ENCODE measurements around the gene NOL9. TPM values are rescaled to one million over a fixed set of nuclear protein-coding genes. Genes with fewer than 3 reads are reported as not detected.

NOL9 gene
- total and polyA plus RNA-seq, 3 experiments from 2014 or later, result 18.2 to 57.8 (median 55.8) TPM

GRCh38 chr1:6515771-6516170, 38.5 kb downstream of the NOL9 start:
- H3K4me1 ChIP-seq (ENCODE audit: insufficient read depth, low read length), result no peaks in the 10 kb centered on the region
- H3K36me3 Mint-ChIP-seq, result no peaks in the 10 kb centered on the region
- H3K27ac ChIP-seq (ENCODE audit: low read depth, low read length), result no peak overlapping the region
- peak in 1 of 5 donors; percentile 9 for DNase-seq
- POLR2A ChIA-PET, result no interaction called here
- no peaks in the 10 kb centered on the region for H3K27me3 Mint-ChIP-seq
- no peak overlapping the region for H3K4me3 Mint-ChIP-seq
- peak overlapping the region in 1 of 8 donors; percentile 11 for H3K27ac Mint-ChIP-seq
- no peaks in the 10 kb centered on the region for H3K27me3 ChIP-seq (ENCODE audit: insufficient read depth, low read length, poor library complexity, severe bottlenecking)
- CTCF ChIA-PET, result no interaction called here
- H3K4me1 Mint-ChIP-seq, result no peaks in the 10 kb centered on the region
- no peaks in the 10 kb centered on the region for H3K9me3 Mint-ChIP-seq
- H3K36me3 ChIP-seq (ENCODE audit: insufficient read depth, low read length), result no peaks in the 10 kb centered on the region
- no peak overlapping the region for H3K4me3 ChIP-seq (ENCODE audit: low read length)
- no peaks in the 10 kb centered on the region for H3K9me3 ChIP-seq (ENCODE audit: low read length)

- ChIA-PET POLR2A (no interaction called here), CTCF (no interaction called here)
- Mint-ChIP-seq H3K4me3 (no peak overlapping the region), H3K27me3 (no peaks in the 10 kb centered on the region), H3K27ac (peak overlapping the region in 1 of 8 donors; percentile 65), H3K9me3 (no peaks in the 10 kb centered on the region), H3K36me3 (no peaks in the 10 kb centered on the region), H3K4me1 (no peaks in the 10 kb centered on the region)
- Histone ChIP-seq H3K4me3 (ENCODE audit: low read length) (no peak overlapping the region), H3K27ac (ENCODE audit: low read depth, low read length) (no peak overlapping the region), H3K36me3 (ENCODE audit: insufficient read depth, low read length) (no peaks in the 10 kb centered on the region), H3K27me3 (ENCODE audit: insufficient read depth, low read length, poor library complexity, severe bottlenecking) (peaks cover 3% of the 10 kb centered on the region), H3K4me1 (ENCODE audit: insufficient read depth, low read length) (no peaks in the 10 kb centered on the region), H3K9me3 (ENCODE audit: low read length) (no peaks in the 10 kb centered on the region)
- DNase-seq, result no peak
Observed at GRCh38 chr1:6513320-6513801, 41.0 kb downstream of the NOL9 start.

- no peaks in the 10 kb centered on the region for H3K36me3 Mint-ChIP-seq
- peak overlapping the region in 2 of 8 donors; percentile 33 to 65 for H3K27ac Mint-ChIP-seq
- no peaks in the 10 kb centered on the region for H3K9me3 ChIP-seq (ENCODE audit: low read length)
- no peaks in the 10 kb centered on the region for H3K36me3 ChIP-seq (ENCODE audit: insufficient read depth, low read length)
- no peak overlapping the region for H3K27ac ChIP-seq (ENCODE audit: low read depth, low read length)
- H3K27me3 ChIP-seq (ENCODE audit: insufficient read depth, low read length, poor library complexity, severe bottlenecking), result peaks cover 5% of the 10 kb centered on the region
- no peak overlapping the region for H3K4me3 ChIP-seq (ENCODE audit: low read length)
- DNase-seq, result no peak
- ChIA-PET POLR2A (no interaction called here), CTCF (no interaction called here)
- H3K4me3 Mint-ChIP-seq, result no peak overlapping the region
- no peaks in the 10 kb centered on the region for H3K4me1 ChIP-seq (ENCODE audit: insufficient read depth, low read length)
- H3K9me3 Mint-ChIP-seq, result no peaks in the 10 kb centered on the region
- H3K4me1 Mint-ChIP-seq, result no peaks in the 10 kb centered on the region
- H3K27me3 Mint-ChIP-seq, result no peaks in the 10 kb centered on the region
Observed at GRCh38 chr1:6512908-6513280, 41.4 kb downstream of the NOL9 start.

- Histone ChIP-seq H3K9me3 (ENCODE audit: low read length) (no peaks in the 10 kb centered on the region), H3K36me3 (ENCODE audit: insufficient read depth, low read length) (no peaks in the 10 kb centered on the region), H3K27me3 (ENCODE audit: insufficient read depth, low read length, poor library complexity, severe bottlenecking) (peaks cover 5% of the 10 kb centered on the region), H3K4me1 (ENCODE audit: insufficient read depth, low read length) (no peaks in the 10 kb centered on the region), H3K4me3 (ENCODE audit: low read length) (no peak overlapping the region), H3K27ac (ENCODE audit: low read depth, low read length) (no peak overlapping the region)
- Mint-ChIP-seq H3K9me3 (no peaks in the 10 kb centered on the region), H3K4me3 (no peak overlapping the region), H3K4me1 (no peaks in the 10 kb centered on the region), H3K27ac (peak overlapping the region in 1 of 8 donors; percentile 33), H3K36me3 (no peaks in the 10 kb centered on the region), H3K27me3 (no peaks in the 10 kb centered on the region)
- ChIA-PET POLR2A (no interaction called here), CTCF (no interaction called here)
- DNase-seq, result no peak
Observed at GRCh38 chr1:6512245-6512907, 41.9 kb downstream of the NOL9 start.

GRCh38 chr1:6511561-6512244, 42.6 kb downstream of the NOL9 start:
- Mint-ChIP-seq H3K4me3 (no peak overlapping the region), H3K4me1 (no peaks in the 10 kb centered on the region), H3K27ac (no peak overlapping the region), H3K9me3 (no peaks in the 10 kb centered on the region), H3K27me3 (peaks cover 1 to 5% of the 10 kb centered on the region in 2 donors), H3K36me3 (no peaks in the 10 kb centered on the region)
- no peaks in the 10 kb centered on the region for H3K4me1 ChIP-seq (ENCODE audit: insufficient read depth, low read length)
- ChIA-PET CTCF (no interaction called here), POLR2A (no interaction called here)
- H3K36me3 ChIP-seq (ENCODE audit: insufficient read depth, low read length), result no peaks in the 10 kb centered on the region
- peaks cover 5% of the 10 kb centered on the region for H3K27me3 ChIP-seq (ENCODE audit: insufficient read depth, low read length, poor library complexity, severe bottlenecking)
- H3K9me3 ChIP-seq (ENCODE audit: low read length), result no peaks in the 10 kb centered on the region
- no peak overlapping the region for H3K27ac ChIP-seq (ENCODE audit: low read depth, low read length)
- no peak for DNase-seq
- H3K4me3 ChIP-seq (ENCODE audit: low read length), result no peak overlapping the region

- Mint-ChIP-seq H3K27ac (no peak overlapping the region), H3K4me1 (no peaks in the 10 kb centered on the region), H3K9me3 (no peaks in the 10 kb centered on the region), H3K27me3 (peaks cover 2 to 6% of the 10 kb centered on the region in 2 donors), H3K4me3 (no peak overlapping the region), H3K36me3 (no peaks in the 10 kb centered on the region)
- Histone ChIP-seq H3K36me3 (ENCODE audit: insufficient read depth, low read length) (no peaks in the 10 kb centered on the region), H3K27ac (ENCODE audit: low read depth, low read length) (no peak overlapping the region), H3K9me3 (ENCODE audit: low read length) (no peaks in the 10 kb centered on the region), H3K4me1 (ENCODE audit: insufficient read depth, low read length) (no peaks in the 10 kb centered on the region), H3K27me3 (ENCODE audit: insufficient read depth, low read length, poor library complexity, severe bottlenecking) (peaks cover 5% of the 10 kb centered on the region), H3K4me3 (ENCODE audit: low read length) (no peak overlapping the region)
- CTCF ChIA-PET, result no interaction called here
- no peak for DNase-seq
- POLR2A ChIA-PET, result no interaction called here
Observed at GRCh38 chr1:6511056-6511455, 43.3 kb downstream of the NOL9 start.

- Histone ChIP-seq H3K27ac (ENCODE audit: low read depth, low read length) (no peak overlapping the region), H3K9me3 (ENCODE audit: low read length) (no peaks in the 10 kb centered on the region), H3K27me3 (ENCODE audit: insufficient read depth, low read length, poor library complexity, severe bottlenecking) (peaks cover 5% of the 10 kb centered on the region), H3K36me3 (ENCODE audit: insufficient read depth, low read length) (no peaks in the 10 kb centered on the region), H3K4me1 (ENCODE audit: insufficient read depth, low read length) (no peaks in the 10 kb centered on the region), H3K4me3 (ENCODE audit: low read length) (no peak overlapping the region)
- CTCF ChIA-PET, result no interaction called here
- H3K4me1 Mint-ChIP-seq, result no peaks in the 10 kb centered on the region
- POLR2A ChIA-PET, result no interaction called here
- no peak for DNase-seq
- no peaks in the 10 kb centered on the region for H3K36me3 Mint-ChIP-seq
- peaks cover 2 to 6% of the 10 kb centered on the region in 2 donors for H3K27me3 Mint-ChIP-seq
- no peaks in the 10 kb centered on the region for H3K9me3 Mint-ChIP-seq
- H3K27ac Mint-ChIP-seq, result no peak overlapping the region
- H3K4me3 Mint-ChIP-seq, result no peak overlapping the region
Observed at GRCh38 chr1:6510493-6510892, 43.8 kb downstream of the NOL9 start.

- CTCF ChIA-PET, result no interaction called here
- H3K27me3 Mint-ChIP-seq, result peaks cover 2 to 6% of the 10 kb centered on the region in 2 donors
- H3K27ac ChIP-seq (ENCODE audit: low read depth, low read length), result no peak overlapping the region
- no peak for DNase-seq
- no peak overlapping the region for H3K4me3 ChIP-seq (ENCODE audit: low read length)
- H3K4me1 ChIP-seq (ENCODE audit: insufficient read depth, low read length), result no peaks in the 10 kb centered on the region
- H3K36me3 ChIP-seq (ENCODE audit: insufficient read depth, low read length), result no peaks in the 10 kb centered on the region
- H3K4me1 Mint-ChIP-seq, result no peaks in the 10 kb centered on the region
- H3K27me3 ChIP-seq (ENCODE audit: insufficient read depth, low read length, poor library complexity, severe bottlenecking), result peaks cover 5% of the 10 kb centered on the region
- no peaks in the 10 kb centered on the region for H3K9me3 Mint-ChIP-seq
- H3K4me3 Mint-ChIP-seq, result no peak overlapping the region
- no peaks in the 10 kb centered on the region for H3K36me3 Mint-ChIP-seq
- POLR2A ChIA-PET, result no interaction called here
- H3K9me3 ChIP-seq (ENCODE audit: low read length), result no peaks in the 10 kb centered on the region
- H3K27ac Mint-ChIP-seq, result no peak overlapping the region
Observed at GRCh38 chr1:6509919-6510291, 44.4 kb downstream of the NOL9 start.
